Kidney capillary endothelial cell (primary cell): ENCODE measurements around the gene FAM83C.
"Not testable (repeated sequence)": the region's sequence is repeated elsewhere in the genome, so short reads cannot be mapped to it uniquely, and the experiment has no call there.

Source experiments
- DNase-seq: peaks from one replicate; pipeline ENCODE4 v3.0.0-alpha.2; 2018; ENCODE audit warnings: low spot score

FAM83C gene

DNA sequence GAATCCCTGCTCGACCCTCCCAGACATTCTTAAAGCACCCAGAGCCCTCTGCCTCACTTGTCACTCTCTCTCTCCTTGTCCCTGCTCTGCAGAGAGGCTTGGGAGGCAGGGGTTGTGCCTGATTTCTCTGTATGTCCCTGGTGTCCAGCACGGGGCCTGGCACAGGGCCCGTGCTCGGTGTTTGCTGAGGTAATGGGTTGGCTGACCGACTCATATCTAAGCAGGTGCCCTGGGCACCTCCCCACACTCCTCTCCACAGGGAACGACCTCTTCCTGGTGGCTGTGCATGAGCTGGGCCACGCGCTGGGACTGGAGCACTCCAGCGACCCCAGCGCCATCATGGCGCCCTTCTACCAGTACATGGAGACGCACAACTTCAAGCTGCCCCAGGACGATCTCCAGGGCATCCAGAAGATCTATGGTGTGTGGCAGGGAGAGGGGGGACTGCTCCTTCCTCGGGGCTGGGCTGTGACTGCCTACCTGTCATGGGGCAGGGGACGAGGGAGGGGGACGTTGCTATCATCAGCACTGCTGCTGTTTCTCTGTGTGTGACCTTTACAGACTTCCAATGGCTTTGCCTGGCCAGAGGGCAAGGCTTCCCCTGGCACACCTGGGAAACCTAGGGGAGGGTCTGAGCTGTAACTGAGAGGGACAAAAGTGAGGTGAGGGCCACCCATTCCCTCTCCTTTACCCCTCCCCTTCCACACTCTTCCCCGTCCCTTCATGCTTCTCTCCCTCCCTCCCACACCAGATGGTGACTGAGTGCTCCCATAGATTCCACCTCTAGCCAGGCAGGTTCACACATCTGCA, 28.5 kb downstream of the FAM83C start:
- DNase-seq = no peak

GRCh38 chr20:35262731-35263531, 29.3 kb downstream of the FAM83C start:
- not testable (repeated sequence) for DNase-seq

DNA sequence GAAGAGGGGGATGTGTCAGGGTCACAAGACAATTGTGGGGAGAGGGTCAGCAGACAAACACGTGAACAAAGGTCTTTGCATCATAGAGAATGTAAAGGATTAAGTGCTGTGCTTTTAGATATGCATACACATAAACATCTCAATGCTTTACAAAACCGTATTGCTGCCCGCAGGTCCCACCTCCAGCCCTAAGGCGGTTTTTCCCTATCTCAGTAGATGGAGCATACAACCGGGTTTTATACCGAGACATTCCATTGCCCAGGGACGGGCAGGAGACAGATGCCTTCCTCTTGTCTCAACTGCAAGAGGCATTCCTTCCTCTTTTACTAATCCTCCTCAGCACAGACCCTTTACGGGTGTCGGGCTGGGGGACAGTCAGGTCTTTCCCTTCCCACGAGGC, 29.9 kb downstream of the FAM83C start:
- not testable (repeated sequence) for DNase-seq

DNA sequence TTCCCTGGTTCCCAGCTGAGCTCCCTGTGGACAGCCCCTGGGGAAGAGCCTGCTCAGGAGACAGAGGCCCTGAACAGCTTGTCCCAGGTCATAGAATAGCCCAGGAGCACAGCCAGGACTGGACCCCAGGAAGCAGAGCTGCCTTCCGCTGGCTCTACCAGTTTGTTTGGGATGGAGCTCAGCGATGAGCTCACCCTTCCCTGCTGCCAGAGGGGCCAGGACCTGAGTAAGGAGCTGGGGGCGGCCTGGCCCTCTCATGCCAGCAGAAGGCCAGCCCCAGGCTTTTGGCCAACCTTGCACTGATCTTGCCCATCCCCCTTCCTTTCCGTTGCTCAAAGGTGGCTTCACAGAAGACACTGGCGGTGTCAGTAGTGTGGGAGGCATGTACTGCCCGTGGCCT, 31.8 kb downstream of the FAM83C start:
- no peak for DNase-seq

- no peak for DNase-seq
Measured at GRCh38 chr20:35257175-35257909, 34.9 kb downstream of the FAM83C start.

- DNase-seq = no peak
Measured at GRCh38 chr20:35254448-35254999, 37.7 kb downstream of the FAM83C start.

DNA sequence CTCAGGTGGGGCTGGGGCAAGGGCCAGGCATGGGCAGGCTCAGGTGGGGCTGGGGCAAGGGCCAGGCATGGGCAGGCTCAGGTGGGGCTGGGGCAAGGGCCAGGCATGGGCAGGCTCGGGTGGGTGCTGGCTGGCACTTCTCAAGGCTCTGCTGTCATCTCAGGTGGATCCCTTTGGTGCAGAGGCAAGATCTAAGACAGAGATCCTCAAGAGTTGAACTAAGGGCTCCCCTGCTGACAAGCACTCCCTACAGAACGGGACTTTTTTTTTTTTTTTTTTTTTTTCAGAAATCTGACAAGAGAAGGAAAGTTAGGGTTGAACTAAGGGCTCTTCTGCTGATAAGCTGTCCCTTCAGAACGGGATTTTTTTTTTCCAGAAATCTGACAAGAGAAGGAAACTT, 39.2 kb downstream of the FAM83C start:
- no peak for DNase-seq

DNA sequence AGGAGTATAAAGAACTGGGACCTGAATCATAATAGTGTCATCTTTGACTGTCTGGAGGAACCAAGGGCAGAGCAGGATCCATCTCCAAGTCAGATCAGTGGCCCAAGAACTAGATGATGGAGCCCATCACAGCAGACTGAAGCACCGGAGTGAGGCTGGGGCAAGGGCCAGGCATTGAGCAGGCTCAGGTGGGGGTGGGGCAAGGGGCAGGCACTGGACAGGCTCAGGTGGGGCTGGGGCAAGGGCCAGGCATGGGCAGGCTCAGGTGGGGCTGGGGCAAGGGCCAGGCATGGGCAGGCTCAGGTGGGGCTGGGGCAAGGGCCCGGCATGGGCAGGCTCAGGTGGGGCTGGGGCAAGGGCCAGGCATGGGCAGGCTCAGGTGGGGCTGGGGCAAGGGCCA, 39.6 kb downstream of the FAM83C start:
- not testable (repeated sequence) for DNase-seq

DNA sequence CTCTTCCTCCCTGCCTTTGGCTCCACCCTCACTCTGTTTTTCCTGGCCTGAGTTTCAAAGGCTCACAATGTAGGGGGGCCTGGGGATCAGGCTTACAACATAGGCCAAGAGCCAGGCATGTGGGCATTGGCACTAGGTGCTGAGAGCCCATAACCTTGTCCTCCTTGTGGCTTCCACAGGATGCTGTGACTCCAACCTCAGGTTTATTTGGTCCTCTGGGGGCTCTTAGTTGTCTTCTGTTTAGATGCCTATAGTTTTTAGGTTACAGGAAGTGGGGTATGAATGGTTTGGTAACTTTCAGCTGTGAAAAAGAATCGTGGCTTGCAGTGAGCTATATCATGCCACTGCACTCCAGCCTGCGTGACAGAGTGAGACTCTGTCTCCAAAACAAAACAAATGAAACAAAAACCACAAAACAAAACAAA, 40.2 kb downstream of the FAM83C start:
- no peak for DNase-seq

DNA sequence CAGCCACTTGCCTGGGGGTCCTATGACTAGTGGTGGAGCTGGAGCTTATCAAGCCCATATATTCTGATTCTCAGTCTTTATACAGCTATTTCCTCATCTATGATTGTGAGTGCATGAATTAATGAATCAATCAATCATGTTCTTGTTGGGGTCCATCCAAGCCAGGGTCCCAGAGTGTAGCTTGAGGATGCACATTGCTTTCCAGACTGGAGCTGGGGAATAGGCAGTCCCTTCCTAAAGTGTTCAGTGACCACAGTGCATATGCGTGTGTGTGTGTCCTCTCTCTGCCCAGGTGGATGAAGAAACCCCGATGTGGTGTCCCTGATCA, 40.6 kb downstream of the FAM83C start:
- no peak for DNase-seq

DNA sequence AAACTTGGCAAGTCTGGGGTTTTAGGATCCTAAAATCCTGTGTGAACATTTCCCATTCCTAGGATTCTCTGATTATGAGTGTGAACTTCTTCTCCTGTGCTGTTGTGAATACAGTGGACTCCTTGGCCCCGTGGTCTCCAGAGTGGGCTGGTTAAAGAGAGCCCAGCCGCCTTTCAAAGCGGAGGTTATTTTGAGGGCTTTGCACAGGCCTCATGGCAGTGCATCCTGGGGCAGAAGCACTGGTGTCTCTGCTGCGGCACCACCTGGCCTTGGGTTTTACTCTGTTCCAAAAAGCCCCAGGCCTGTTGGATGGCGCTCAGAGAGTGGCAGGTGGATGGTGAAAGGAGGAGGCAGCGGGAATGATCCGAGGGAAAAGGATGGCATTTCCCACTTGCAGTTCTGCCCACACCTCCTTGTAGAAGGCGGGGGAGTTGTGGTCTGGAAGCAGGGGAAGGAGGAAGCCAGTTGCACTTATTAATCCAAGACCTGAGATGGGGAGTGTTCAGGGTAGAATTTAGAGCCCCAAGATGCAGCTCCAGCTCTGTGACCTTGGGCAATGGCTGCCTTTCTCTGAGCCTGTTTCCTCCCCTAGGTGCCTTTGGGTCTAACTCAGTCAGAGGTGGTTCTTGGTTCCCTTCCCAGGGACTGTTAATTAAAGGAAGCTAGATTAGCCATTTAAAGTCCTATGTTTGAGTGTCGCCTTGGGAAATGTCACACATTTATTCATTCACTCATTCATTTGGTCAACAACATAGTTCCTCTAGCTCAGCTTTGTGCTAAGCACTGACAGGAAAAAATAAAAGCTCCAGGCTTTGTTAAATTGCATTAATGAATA, 43.4 kb downstream of the FAM83C start:
- DNase-seq = no peak

DNA sequence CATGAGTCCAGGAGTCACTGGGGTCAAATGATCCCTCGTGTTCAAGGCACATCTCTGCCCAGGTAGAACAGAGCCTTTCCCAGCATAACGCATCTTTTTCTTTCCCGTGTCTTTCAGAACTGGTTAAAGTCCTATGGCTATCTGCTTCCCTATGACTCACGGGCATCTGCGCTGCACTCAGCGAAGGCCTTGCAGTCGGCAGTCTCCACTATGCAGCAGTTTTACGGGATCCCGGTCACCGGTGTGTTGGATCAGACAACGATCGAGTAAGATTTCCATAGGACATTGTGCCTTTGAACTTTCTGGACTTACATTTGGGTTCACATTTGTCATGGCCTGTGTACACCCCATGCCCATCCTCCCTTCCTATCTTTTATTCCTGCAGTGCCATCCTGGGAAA, 45.5 kb downstream of the FAM83C start:
- DNase-seq = no peak

- no peak for DNase-seq
Measured at GRCh38 chr20:35243986-35244385, 48.2 kb downstream of the FAM83C start.

DNA sequence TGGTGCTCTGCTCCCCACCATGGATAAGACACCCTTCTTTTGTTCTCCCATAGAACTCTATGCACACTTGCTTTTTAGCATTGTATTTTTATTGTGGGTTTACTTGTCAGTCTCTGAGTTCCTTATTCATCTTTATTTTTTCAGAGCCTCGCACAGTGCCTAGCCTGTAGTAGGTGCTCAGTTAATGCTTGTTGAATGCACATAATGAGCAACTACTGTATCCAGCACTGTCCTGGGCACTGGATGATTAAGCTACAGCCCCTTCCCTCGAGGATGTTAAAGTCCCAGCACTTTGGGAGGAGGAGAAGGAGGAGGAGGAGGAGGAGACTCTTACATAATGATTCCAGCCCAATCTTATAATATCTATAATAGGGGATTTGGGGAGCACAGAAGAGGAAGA, 48.9 kb downstream of the FAM83C start:
- DNase-seq = no peak

- no peak for DNase-seq
Measured at GRCh38 chr20:35240811-35241293, 51.4 kb downstream of the FAM83C start.

DNA sequence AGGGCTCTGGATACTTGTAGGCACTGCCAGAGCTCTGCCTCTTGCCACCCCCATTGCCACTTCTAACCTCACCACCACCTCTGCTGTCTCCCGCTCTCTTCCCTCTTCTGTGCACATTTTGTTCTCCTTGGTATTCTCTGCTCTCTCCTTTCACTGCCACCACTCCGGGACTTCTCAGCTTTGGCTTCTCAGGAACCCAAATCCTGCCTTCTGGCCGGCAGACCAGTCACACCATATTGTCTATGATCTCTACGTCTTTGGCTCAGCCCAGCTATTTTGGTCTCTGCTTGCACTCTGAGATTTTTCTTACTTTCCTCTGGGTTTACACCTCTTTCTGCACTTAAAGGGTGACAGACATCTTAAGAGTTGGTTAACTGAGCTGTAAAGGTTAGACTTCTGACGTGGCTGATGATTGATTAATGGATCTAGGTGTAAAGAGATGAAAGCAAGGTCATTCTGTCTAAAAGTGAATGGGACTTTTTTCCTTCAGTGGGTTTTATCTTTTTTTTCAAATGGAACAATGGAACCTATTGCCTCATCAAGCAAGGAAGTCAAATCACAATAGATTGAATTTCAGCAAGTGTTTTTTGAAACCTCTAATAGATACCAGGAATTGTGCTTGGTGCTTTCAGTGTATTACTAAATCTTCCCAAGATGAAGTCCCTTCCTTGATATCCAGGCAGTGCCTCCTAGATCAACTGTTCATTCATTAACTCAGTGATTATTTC, 52.0 kb downstream of the FAM83C start:
- DNase-seq = no peak

GRCh38 chr20:35238735-35239134, 53.5 kb downstream of the FAM83C start:
- no peak for DNase-seq

GRCh38 chr20:35238170-35238569, 54.1 kb downstream of the FAM83C start:
- DNase-seq = no peak

DNA sequence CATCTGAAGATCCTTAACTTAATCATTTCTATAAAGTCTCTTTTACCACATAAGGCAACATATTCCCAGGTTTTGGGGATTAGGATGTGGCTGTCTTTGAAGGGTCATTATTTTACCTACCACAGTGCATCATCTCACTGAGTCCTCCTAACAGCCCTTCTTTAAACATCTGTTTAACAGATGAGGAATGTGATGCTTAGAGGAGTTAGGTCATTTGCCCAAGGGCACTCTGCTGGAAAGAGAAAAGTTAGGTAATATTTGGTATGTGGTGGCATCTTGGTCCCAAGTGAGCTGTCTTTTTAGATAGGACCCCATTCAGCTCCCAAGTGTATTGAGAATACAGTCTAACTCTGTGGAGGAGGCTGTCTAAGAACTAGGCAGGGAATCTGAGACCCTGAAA, 54.7 kb downstream of the FAM83C start:
- DNase-seq = no peak

DNA sequence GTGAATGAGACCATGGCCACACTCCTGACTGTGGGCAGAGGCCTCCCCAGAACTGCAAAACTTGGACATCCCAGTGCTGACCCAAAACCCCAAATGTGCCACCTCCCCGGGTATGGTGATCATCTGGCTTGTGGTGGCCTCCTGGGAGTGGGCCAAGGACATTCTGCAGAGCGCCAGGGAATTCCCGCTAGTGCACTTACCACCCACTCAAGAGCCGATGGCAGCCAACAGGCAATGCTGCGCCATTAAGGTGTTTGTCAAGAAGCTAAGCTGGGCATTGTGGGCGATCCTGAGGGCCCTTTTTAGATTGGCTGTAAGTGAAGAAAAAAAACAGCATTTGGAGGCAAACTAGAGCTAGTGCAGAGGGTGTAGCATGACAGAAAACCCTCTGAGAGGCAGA, 56.3 kb downstream of the FAM83C start:
- no peak for DNase-seq
